Nephron progenitor cell (in vitro differentiated cells): ENCODE results near the gene NTN1.
A peak's percentile ranks its signal among the peaks of the same experiment; 100 is the strongest.

ENCODE experiments used
- DNase-seq: peaks from one replicate; pipeline ENCODE4 v3.0.0; 2021
- H3K27ac Mint-ChIP-seq: 2 replicates; pipeline ENCODE4 v1.8.0; 2021; ENCODE audit warnings: mild to moderate bottlenecking, moderate library complexity, mixed read lengths
- H3K27me3 Mint-ChIP-seq: 2 replicates; pipeline ENCODE4 v1.8.0; 2021; ENCODE audit warnings: mild to moderate bottlenecking, low read depth, mixed read lengths; ENCODE audit not compliant: poor library complexity
- H3K36me3 Mint-ChIP-seq: 2 replicates; pipeline ENCODE4 v1.8.0; 2021; ENCODE audit warnings: low read depth, mixed read lengths
- H3K4me1 Mint-ChIP-seq: 2 replicates; pipeline ENCODE4 v1.8.0; 2021; ENCODE audit warnings: mixed read lengths
- H3K4me3 Mint-ChIP-seq: 2 replicates; pipeline ENCODE4 v1.8.0; 2021; ENCODE audit warnings: mild to moderate bottlenecking, moderate library complexity, mixed read lengths
- H3K9me3 Mint-ChIP-seq: 2 replicates; pipeline ENCODE4 v1.8.0; 2021; ENCODE audit warnings: mild to moderate bottlenecking, moderate library complexity, mixed read lengths
- CTCF ChIP-seq: fragments of 200-600 bp; sonication (generic); IDR thresholded peaks from 2 replicates; pipeline ENCODE4 v1.5.0; 2021; ENCODE audit warnings: antibody characterized with exemption

NTN1 gene

GRCh38 chr17:9009737-9010136, 11.6 kb upstream of the NTN1 start:
- H3K9me3 Mint-ChIP-seq: peaks cover 18% of the 10 kb centered on the region
- no peak overlapping the region for H3K27ac Mint-ChIP-seq
- no peak overlapping the region for H3K4me3 Mint-ChIP-seq
- peaks cover 20% of the 10 kb centered on the region for H3K36me3 Mint-ChIP-seq
- H3K27me3 Mint-ChIP-seq: peaks cover 58% of the 10 kb centered on the region
- peaks cover 37% of the 10 kb centered on the region for H3K4me1 Mint-ChIP-seq
- TF ChIP-seq CTCF: no peak
- no peak for DNase-seq

- no peak for DNase-seq
- H3K4me3 Mint-ChIP-seq: no peak overlapping the region
Observed at GRCh38 chr17:9011001-9011400, 10.3 kb upstream of the NTN1 start.

GRCh38 chr17:9016941-9017552, 4.3 kb upstream of the NTN1 start:
- Mint-ChIP-seq H3K27me3 (peaks cover 13% of the 10 kb centered on the region), H3K4me3 (no peak overlapping the region), H3K9me3 (peaks cover 6% of the 10 kb centered on the region), H3K27ac (no peak overlapping the region), H3K4me1 (peaks cover 14% of the 10 kb centered on the region), H3K36me3 (peaks cover 10% of the 10 kb centered on the region)
- no peak for DNase-seq
- TF ChIP-seq CTCF: no peak

More at GRCh38 chr17:9011001-9011400, 10.3 kb upstream of the NTN1 start:
- TF ChIP-seq CTCF: no peak
- peaks cover 50% of the 10 kb centered on the region for H3K27me3 Mint-ChIP-seq
- peaks cover 20% of the 10 kb centered on the region for H3K36me3 Mint-ChIP-seq
- no peak overlapping the region for H3K27ac Mint-ChIP-seq
- H3K9me3 Mint-ChIP-seq: peaks cover 18% of the 10 kb centered on the region
- H3K4me1 Mint-ChIP-seq: peaks cover 24% of the 10 kb centered on the region

GRCh38 chr17:9018726-9019125, 2.6 kb upstream of the NTN1 start:
- no peak overlapping the region for H3K27ac Mint-ChIP-seq
- TF ChIP-seq CTCF: no peak
- H3K27me3 Mint-ChIP-seq: peaks cover 19% of the 10 kb centered on the region
- no peak for DNase-seq
- no peaks in the 10 kb centered on the region for H3K36me3 Mint-ChIP-seq
- H3K4me3 Mint-ChIP-seq: no peak overlapping the region
- H3K4me1 Mint-ChIP-seq: peaks cover 21% of the 10 kb centered on the region
- H3K9me3 Mint-ChIP-seq: no peaks in the 10 kb centered on the region

GRCh38 chr17:9020096-9020823, 1.1 kb upstream of the NTN1 start:
- no peak for TF ChIP-seq CTCF
- H3K27ac Mint-ChIP-seq: no peak overlapping the region
- H3K4me1 Mint-ChIP-seq: peaks cover 36% of the 10 kb centered on the region
- H3K4me3 Mint-ChIP-seq: peak overlapping the region; percentile 83
- no peak for DNase-seq
- no peaks in the 10 kb centered on the region for H3K9me3 Mint-ChIP-seq
- peaks cover 30% of the 10 kb centered on the region for H3K27me3 Mint-ChIP-seq
- H3K36me3 Mint-ChIP-seq: no peaks in the 10 kb centered on the region

- Mint-ChIP-seq H3K27me3 (peaks cover 32% of the 10 kb centered on the region), H3K27ac (no peak overlapping the region)
Observed at GRCh38 chr17:9020824-9021157, 519 bp upstream of the NTN1 start.

More at GRCh38 chr17:9020824-9021157, 519 bp upstream of the NTN1 start:
- peaks cover 41% of the 10 kb centered on the region for H3K4me1 Mint-ChIP-seq
- peak overlapping the region; percentile 83 for H3K4me3 Mint-ChIP-seq
- no peaks in the 10 kb centered on the region for H3K9me3 Mint-ChIP-seq
- no peaks in the 10 kb centered on the region for H3K36me3 Mint-ChIP-seq
- TF ChIP-seq CTCF: no peak
- DNase-seq: no peak
